OCI-LY7 (cell line): ENCODE measurements around the gene FEN1. TPM values are rescaled to one million over a fixed set of nuclear protein-coding genes. Genes with fewer than 3 reads are reported as not detected.

Experiments
- BruUV-seq: library from RNA; stranded (reverse); fragments of 400-500 nt; replicated peaks from 2 replicates; lab custom pipeline; 2021; lab: Mats Ljungman, UMichigan
- CTCF ChIA-PET: fragments of 300-600 bp; sonication (Branson Sonifier 250); formaldehyde crosslinking; loops from one replicate; lab custom pipeline; 2022; ENCODE audit warnings: antibody characterized with exemption; ENCODE audit not compliant: unreplicated experiment; lab: Charles Lee
- POLR2A ChIA-PET: fragments of 300-600 bp; sonication (Branson Sonifier 250); formaldehyde crosslinking; loops from one replicate; lab custom pipeline; 2022; ENCODE audit warnings: antibody characterized with exemption; lab: Charles Lee
- DNase-seq: peaks from one replicate; pipeline ENCODE4 v3.0.0-alpha.2; 2015; ENCODE audit warnings: low spot score
- H2AFZ ChIP-seq: fragments of 200-600 bp; sonication (generic), shearing (Covaris generic); 2 replicates; pipeline ENCODE4 v1.6.1; 2014; ENCODE audit warnings: mild to moderate bottlenecking, antibody characterized with exemption, low read length, moderate library complexity
- H3K27ac ChIP-seq: fragments of 200-600 bp; sonication (generic); 2 replicates; pipeline ENCODE4 v1.5.1; 2014; ENCODE audit warnings: mixed run types, low read depth, mild to moderate bottlenecking, moderate library complexity, low read length, inconsistent platforms; ENCODE audit not compliant: poor library complexity, severe bottlenecking
- H3K36me3 ChIP-seq: fragments of 200-600 bp; sonication (generic); 2 replicates; pipeline ENCODE4 v1.6.1; 2014; ENCODE audit warnings: mild to moderate bottlenecking, antibody characterized with exemption, low read length, moderate library complexity, mixed read lengths; ENCODE audit not compliant: insufficient read depth
- H3K4me1 ChIP-seq: fragments of 200-600 bp; sonication (generic); 2 replicates; pipeline ENCODE4 v1.5.1; 2014; ENCODE audit warnings: mild to moderate bottlenecking, low read length; ENCODE audit not compliant: insufficient read depth, poor library complexity, severe bottlenecking
- H3K4me2 ChIP-seq: fragments of 200-600 bp; sonication (generic); 2 replicates; pipeline ENCODE4 v1.6.1; 2014; ENCODE audit warnings: mild to moderate bottlenecking, low read length
- H3K4me3 ChIP-seq: fragments of 200-600 bp; sonication (generic); 2 replicates; pipeline ENCODE4 v1.5.1; 2014; ENCODE audit warnings: mild to moderate bottlenecking, low read depth, low read length; ENCODE audit not compliant: poor library complexity, severe bottlenecking
- H3K79me2 ChIP-seq: fragments of 200-600 bp; sonication (generic); 2 replicates; pipeline ENCODE4 v1.6.1; 2016; ENCODE audit warnings: low read depth, mild to moderate bottlenecking, low read length, moderate library complexity, mixed read lengths; ENCODE audit not compliant: insufficient read depth
- H3K9me2 ChIP-seq: fragments of 200-600 bp; sonication (generic); 2 replicates; pipeline ENCODE4 v1.6.1; 2016; ENCODE audit warnings: mild to moderate bottlenecking, low read length, mixed read lengths; ENCODE audit not compliant: insufficient read depth
- H3K9me3 ChIP-seq: fragments of 200-600 bp; sonication (generic); 2 replicates; pipeline ENCODE4 v1.6.1; 2014; ENCODE audit warnings: mild to moderate bottlenecking, mixed run types, low read length, mixed read lengths
- H4K20me1 ChIP-seq: fragments of 200-600 bp; sonication (generic); 2 replicates; pipeline ENCODE4 v1.6.1; 2014; ENCODE audit warnings: mild to moderate bottlenecking, antibody characterized with exemption, low read length, moderate library complexity, mixed read lengths; ENCODE audit not compliant: insufficient read depth
- EZH2phosphoT487 ChIP-seq: fragments of 200-600 bp; sonication (generic); IDR thresholded peaks from 2 replicates; pipeline ENCODE4 v1.6.1; 2018; ENCODE audit warnings: low read depth, borderline replicate concordance, mild to moderate bottlenecking, mixed run types, antibody characterized with exemption, low read length, moderate library complexity, mixed read lengths
- intact Hi-C: fragments of 100-400 bp; cut with micrococcal nuclease; formaldehyde crosslinking; loops from one replicate; pipeline ENCODE4 v1.10.0; 2022; ENCODE audit not compliant: unreplicated experiment
- total RNA-seq, 2 experiments: library from RNA; depleted of rRNA in 1 of 2; stranded (reverse); fragments of >200 nt in 1 of 2; shearing (Covaris generic) in 1 of 2; gene quantifications; 2 replicates each; pipeline ENCODE4 v1.2.3, GENCODE V29; 2014 to 2022
- TF ChIP-seq, protein P1 (sequence below): fragments of 200-600 bp; sonication (generic); conservative IDR thresholded peaks from 2 replicates; pipeline ENCODE4 v1.5.1; 2014; ENCODE audit warnings: mild to moderate bottlenecking, antibody characterized with exemption, low read length, moderate library complexity, mixed read lengths

The FEN1 gene
- total RNA-seq, 2 experiments from 2014 or later, result 123 to 153 TPM

DNA sequence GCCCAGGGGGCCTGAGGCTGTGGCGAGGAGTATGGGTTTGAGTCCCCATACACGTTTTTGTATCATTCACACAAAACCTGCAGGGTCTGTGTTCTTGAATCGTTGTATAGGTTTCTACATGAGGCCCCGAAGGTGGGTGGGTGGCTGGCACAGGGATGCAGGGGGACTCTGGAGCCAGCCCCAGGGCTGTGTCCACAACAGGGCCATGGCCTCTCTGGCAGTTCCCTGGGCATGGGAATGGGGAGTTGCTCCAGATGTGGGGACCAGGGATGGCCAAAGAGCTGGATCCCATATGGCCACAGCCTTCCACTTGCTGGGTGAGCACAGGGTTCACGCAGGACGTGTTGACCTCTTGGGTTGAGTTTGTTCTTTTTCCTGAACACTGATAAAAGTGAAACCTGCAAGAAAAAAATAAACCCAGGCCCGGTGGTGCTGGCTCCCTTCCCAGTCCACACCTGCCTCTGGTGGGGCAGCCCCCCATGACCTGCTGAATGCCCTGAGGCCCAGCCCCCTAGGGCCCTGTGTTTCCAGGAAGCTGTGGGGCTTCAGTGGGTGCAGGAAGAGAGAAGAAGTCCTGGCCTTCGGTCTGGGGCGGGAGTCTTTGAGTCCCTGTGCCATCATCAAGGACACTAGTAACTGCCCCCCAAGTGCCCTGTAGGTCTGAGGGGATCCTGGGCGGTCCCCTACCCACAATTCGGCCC is 24.2 kb upstream of the FEN1 start:
- H3K79me2 ChIP-seq, result no peaks in the 10 kb centered on the region
- no peak overlapping the region for H3K4me2 ChIP-seq
- H3K4me3 ChIP-seq, result no peak overlapping the region
- H3K9me2 ChIP-seq, result no peaks in the 10 kb centered on the region
- no peaks in the 10 kb centered on the region for H3K36me3 ChIP-seq
- H2AFZ ChIP-seq, result no peak overlapping the region
- ChIA-PET POLR2A (interaction anchor here (0.5 to 0.7 kb wide), 2 partner anchors 71 to 1145 kb away, joined by 3 to 6 read pairs; no protein-coding TSS in a partner anchor), CTCF (no interaction called here)
- no peak overlapping the region for H3K27ac ChIP-seq
- BruUV-seq, result no TSS peak
- DNase-seq, result no peak
- intact Hi-C loops, result no loop called here
- peaks cover 9% of the 10 kb centered on the region for H3K4me1 ChIP-seq
- TF ChIP-seq, protein P1, sequence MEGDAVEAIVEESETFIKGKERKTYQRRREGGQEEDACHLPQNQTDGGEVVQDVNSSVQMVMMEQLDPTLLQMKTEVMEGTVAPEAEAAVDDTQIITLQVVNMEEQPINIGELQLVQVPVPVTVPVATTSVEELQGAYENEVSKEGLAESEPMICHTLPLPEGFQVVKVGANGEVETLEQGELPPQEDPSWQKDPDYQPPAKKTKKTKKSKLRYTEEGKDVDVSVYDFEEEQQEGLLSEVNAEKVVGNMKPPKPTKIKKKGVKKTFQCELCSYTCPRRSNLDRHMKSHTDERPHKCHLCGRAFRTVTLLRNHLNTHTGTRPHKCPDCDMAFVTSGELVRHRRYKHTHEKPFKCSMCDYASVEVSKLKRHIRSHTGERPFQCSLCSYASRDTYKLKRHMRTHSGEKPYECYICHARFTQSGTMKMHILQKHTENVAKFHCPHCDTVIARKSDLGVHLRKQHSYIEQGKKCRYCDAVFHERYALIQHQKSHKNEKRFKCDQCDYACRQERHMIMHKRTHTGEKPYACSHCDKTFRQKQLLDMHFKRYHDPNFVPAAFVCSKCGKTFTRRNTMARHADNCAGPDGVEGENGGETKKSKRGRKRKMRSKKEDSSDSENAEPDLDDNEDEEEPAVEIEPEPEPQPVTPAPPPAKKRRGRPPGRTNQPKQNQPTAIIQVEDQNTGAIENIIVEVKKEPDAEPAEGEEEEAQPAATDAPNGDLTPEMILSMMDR, result no peak
- no peak for TF ChIP-seq EZH2phosphoT487
- H3K9me3 ChIP-seq, result no peaks in the 10 kb centered on the region
- no peaks in the 10 kb centered on the region for H4K20me1 ChIP-seq

DNA sequence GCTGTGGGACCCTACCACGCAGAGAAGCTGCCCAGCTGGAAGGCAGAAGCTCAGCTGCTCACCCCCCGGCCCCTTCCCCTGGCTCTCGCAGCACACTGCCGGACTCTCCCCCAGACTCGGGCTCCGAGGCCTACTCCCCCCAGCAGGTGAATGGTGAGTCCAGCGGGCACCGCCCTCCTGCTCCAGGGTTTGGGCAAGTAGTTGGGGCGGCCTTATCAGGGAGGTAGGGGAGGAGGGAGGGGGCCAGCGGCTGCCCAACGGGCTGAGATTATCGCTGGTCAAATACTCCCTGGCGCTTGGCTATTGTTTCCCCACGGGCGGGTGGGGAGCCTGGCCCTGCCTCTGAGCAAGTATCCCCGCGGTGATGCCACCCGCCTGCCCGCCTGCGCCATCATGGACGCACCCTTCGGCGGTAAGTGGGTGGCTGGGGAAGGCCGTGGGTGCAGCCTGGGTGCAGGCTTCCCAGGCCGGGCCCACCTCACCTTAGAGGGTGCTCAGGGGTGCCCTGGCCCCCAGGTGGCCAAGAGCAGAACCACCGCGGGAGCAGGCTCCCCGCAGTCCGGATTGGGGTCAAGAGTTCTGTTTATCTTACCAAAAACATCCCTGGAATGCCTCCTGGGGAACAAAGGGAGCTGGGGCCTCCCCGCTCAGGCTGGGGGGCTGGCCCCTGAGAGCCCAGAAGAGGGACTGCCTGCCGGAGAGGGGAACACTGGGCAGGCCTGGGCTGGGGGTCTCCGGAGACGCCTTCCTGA is 23.4 kb upstream of the FEN1 start:
- CTCF ChIA-PET, result no interaction called here
- BruUV-seq, result no TSS peak
- H3K4me3 ChIP-seq, result no peak overlapping the region

More for the DNA sequence above, 23.4 kb upstream of the FEN1 start:
- H3K79me2 ChIP-seq, result no peaks in the 10 kb centered on the region
- TF ChIP-seq, protein P1, result no peak
- no peak for TF ChIP-seq EZH2phosphoT487
- H3K36me3 ChIP-seq, result no peaks in the 10 kb centered on the region
- POLR2A ChIA-PET, result no interaction called here
- no peaks in the 10 kb centered on the region for H4K20me1 ChIP-seq
- H2AFZ ChIP-seq, result no peak overlapping the region
- H3K4me2 ChIP-seq, result no peak overlapping the region
- intact Hi-C loops, result no loop called here
- DNase-seq, result no peak
- no peaks in the 10 kb centered on the region for H3K9me3 ChIP-seq
- H3K4me1 ChIP-seq, result peaks cover 9% of the 10 kb centered on the region
- no peaks in the 10 kb centered on the region for H3K9me2 ChIP-seq
- no peak overlapping the region for H3K27ac ChIP-seq
